Keratinocyte (primary cell): ENCODE data around the gene GRIA4. TPM values are rescaled to one million over a fixed set of nuclear protein-coding genes. Genes with fewer than 3 reads are reported as not detected.
"Not testable (repeated sequence)": the region's sequence is repeated elsewhere in the genome, so short reads cannot be mapped to it uniquely, and the experiment has no call there.

Experiments
- DNase-seq: peaks from one replicate; pipeline ENCODE4 v3.0.0-alpha.2; 2011; ENCODE audit warnings: low read depth, missing footprints, low spot score
- FAIRE-seq: peaks from 2 replicates; lab custom pipeline; 2011; peaks lifted over from hg19 to GRCh38; lab: Jason Lieb, UNC
- H2AFZ ChIP-seq: 2 replicates; pipeline ENCODE4 v1.6.0; 2012; ENCODE audit warnings: low read length, control low read depth, inconsistent platforms; ENCODE audit not compliant: control insufficient read depth
- H3K27ac ChIP-seq: 2 replicates; pipeline ENCODE4 v1.5.1; 2011; ENCODE audit warnings: low read length; ENCODE audit not compliant: control insufficient read depth, insufficient read depth
- H3K27me3 ChIP-seq: 3 replicates; pipeline ENCODE4 v1.6.0; 2011; ENCODE audit warnings: low read length; ENCODE audit not compliant: control insufficient read depth, insufficient read depth; ENCODE audit errors: extremely low read depth
- H3K36me3 ChIP-seq, 2 experiments: 2 replicates in 1 of 2; 3 replicates in 1 of 2; pipeline ENCODE4 v1.5.1; 2011; ENCODE audit warnings: low read length in 2 of 2, mild to moderate bottlenecking in 1 of 2; ENCODE audit not compliant: control insufficient read depth in 2 of 2, insufficient read depth in 2 of 2; ENCODE audit errors: extremely low read depth in 1 of 2
- H3K4me1 ChIP-seq: 3 replicates; pipeline ENCODE4 v1.5.1; 2011; ENCODE audit warnings: low read length; ENCODE audit not compliant: control insufficient read depth, insufficient read depth; ENCODE audit errors: extremely low read depth
- H3K4me2 ChIP-seq: 3 replicates; pipeline ENCODE4 v1.6.0; 2011; ENCODE audit warnings: low read depth, low read length; ENCODE audit not compliant: control insufficient read depth, insufficient read depth; ENCODE audit errors: extremely low read depth
- H3K4me3 ChIP-seq, 3 experiments: fragments of 200-600 bp in 1 of 3; sonication (generic) in 1 of 3; 2 replicates in 2 of 3; 3 replicates in 1 of 3; pipeline ENCODE4 v1.5.1; 2011 to 2016; ENCODE audit warnings: low read length in 3 of 3, mild to moderate bottlenecking in 3 of 3, control low read depth in 2 of 3, inconsistent platforms in 1 of 3, low read depth in 1 of 3, mixed read lengths in 1 of 3, mixed run types in 1 of 3, moderate library complexity in 1 of 3; ENCODE audit not compliant: control insufficient read depth in 2 of 3, insufficient read depth in 2 of 3; ENCODE audit errors: extremely low read depth in 1 of 3
- H3K79me2 ChIP-seq: 2 replicates; pipeline ENCODE4 v1.6.0; 2012; ENCODE audit warnings: low read length; ENCODE audit not compliant: control insufficient read depth, insufficient read depth
- H3K9ac ChIP-seq: 3 replicates; pipeline ENCODE4 v1.6.0; 2011; ENCODE audit warnings: low read length; ENCODE audit not compliant: control insufficient read depth, insufficient read depth; ENCODE audit errors: extremely low read depth
- H3K9me1 ChIP-seq: 3 replicates; pipeline ENCODE4 v1.6.0; 2011; ENCODE audit warnings: low read length; ENCODE audit not compliant: control insufficient read depth, insufficient read depth; ENCODE audit errors: extremely low read depth
- H3K9me3 ChIP-seq: 2 replicates; pipeline ENCODE4 v1.5.1; 2012; ENCODE audit warnings: low read depth, low read length; ENCODE audit not compliant: control insufficient read depth
- H4K20me1 ChIP-seq: 3 replicates; pipeline ENCODE4 v1.6.0; 2011; ENCODE audit warnings: low read length; ENCODE audit not compliant: control insufficient read depth, insufficient read depth; ENCODE audit errors: extremely low read depth
- EZH2 ChIP-seq: IDR thresholded peaks from one replicate; pipeline ENCODE4 v1.6.1; 2012; ENCODE audit warnings: inconsistent platforms, mild to moderate bottlenecking, low read length, moderate library complexity
- dilution Hi-C: fragments of 300-500 bp; cut with MboI; formaldehyde crosslinking; loops from one replicate; pipeline ENCODE4 v1.7.0; 2020; ENCODE audit warnings: low sequenced_read_pairs; ENCODE audit not compliant: extremely low pct_ligation_motif_present
- polyA plus RNA-seq, 5 experiments: library from polyadenylated mRNA; depleted of rRNA in 3 of 5; stranded (reverse) in 3 of 5; stranded (forward) in 1 of 5; unstranded in 1 of 5; fragments of >200 nt; gene quantifications; 1 replicate in 1 of 5; 2 replicates in 3 of 5; 3 replicates in 1 of 5; pipeline versions ENCODE4 v1.2.1 to v1.2.3, GENCODE V29; 2011 to 2012; ENCODE audit warnings: missing spikeins in 2 of 5, low read depth in 1 of 5, low replicate concordance in 1 of 5
- TF ChIP-seq, protein P1 (sequence below), 3 experiments: IDR thresholded peaks in 1 of 3; conservative IDR thresholded peaks in 1 of 3; optimal IDR thresholded peaks in 1 of 3; 2 replicates in 2 of 3; 3 replicates in 1 of 3; pipeline versions ENCODE3 to v1.5.1; 2011; ENCODE audit warnings: low read length in 3 of 3, mild to moderate bottlenecking in 3 of 3, moderate library complexity in 2 of 3, control low read depth in 1 of 3, inconsistent platforms in 1 of 3; ENCODE audit not compliant: insufficient read depth in 2 of 3; ENCODE audit errors: extremely low read depth in 1 of 3

GRIA4 gene
- polyA plus RNA-seq, 1 donor (not counting 4 experiments of a cell fraction or from before 2014, with no cell fraction given), result not detected

DNA sequence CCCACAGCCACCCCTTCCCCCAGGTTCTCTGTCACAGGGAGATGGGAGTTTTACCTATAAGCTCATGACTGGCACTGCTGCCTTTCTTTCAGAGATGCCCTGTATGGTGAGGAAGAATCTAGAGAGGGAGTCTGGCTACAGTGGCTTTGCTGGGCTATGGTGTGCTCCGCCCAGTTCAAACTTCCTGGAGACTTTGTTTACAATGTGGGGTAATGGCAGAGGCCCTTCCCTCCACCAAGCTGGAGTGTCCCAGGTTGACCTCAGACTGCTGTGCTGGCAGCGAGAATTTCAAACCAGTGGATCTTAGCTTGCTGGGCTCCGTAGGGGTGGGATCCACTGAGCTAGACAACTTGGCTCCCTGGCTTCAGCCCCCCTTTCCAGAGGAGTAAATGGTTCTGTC is 268.6 kb downstream of the GRIA4 start:
- no peaks in the 10 kb centered on the region for H3K79me2 ChIP-seq
- dilution Hi-C loops, result no loop called here
- no peak overlapping the region for H3K27ac ChIP-seq
- no peak for TF ChIP-seq EZH2
- H2AFZ ChIP-seq, result no peak overlapping the region
- no peaks in the 10 kb centered on the region for H3K27me3 ChIP-seq
- DNase-seq (no peak), FAIRE-seq (no peak)
- no peaks in the 10 kb centered on the region for H4K20me1 ChIP-seq
- H3K4me3 ChIP-seq, result no peak overlapping the region
- no peaks in the 10 kb centered on the region for H3K9me3 ChIP-seq
- no peaks in the 10 kb centered on the region for H3K36me3 ChIP-seq
- no peaks in the 10 kb centered on the region for H3K4me1 ChIP-seq
- H3K9me1 ChIP-seq, result no peaks in the 10 kb centered on the region
- H3K4me2 ChIP-seq, result no peak overlapping the region
- no peak overlapping the region for H3K9ac ChIP-seq

DNA sequence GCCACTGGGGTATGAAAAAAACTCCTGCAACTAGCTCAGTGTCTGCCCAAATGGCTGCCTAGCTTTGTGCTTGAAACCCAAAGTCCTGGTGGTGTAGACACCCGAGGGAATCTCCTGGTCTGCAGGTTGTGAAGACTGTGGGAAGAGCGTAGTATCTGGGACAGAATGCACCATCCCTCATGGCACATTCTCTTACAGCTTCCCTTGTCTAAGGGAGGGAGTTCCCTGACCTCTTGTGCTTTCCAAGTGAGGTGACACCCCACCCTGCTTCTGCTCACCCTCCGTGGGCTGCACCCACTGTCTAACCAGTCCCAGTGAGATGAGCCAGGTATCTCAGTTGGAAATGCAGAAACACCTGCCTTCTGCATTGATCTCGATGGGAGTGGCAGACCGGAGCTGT is 269.1 kb downstream of the GRIA4 start:
- H3K27me3 ChIP-seq, H3K9me1 ChIP-seq, H4K20me1 ChIP-seq, H3K4me2 ChIP-seq, dilution Hi-C loops, H3K4me3 ChIP-seq, H3K79me2 ChIP-seq, H3K4me1 ChIP-seq, H3K9me3 ChIP-seq, H3K27ac ChIP-seq, FAIRE-seq, H3K36me3 ChIP-seq, H2AFZ ChIP-seq, DNase-seq, H3K9ac ChIP-seq: not testable (repeated sequence)

DNA sequence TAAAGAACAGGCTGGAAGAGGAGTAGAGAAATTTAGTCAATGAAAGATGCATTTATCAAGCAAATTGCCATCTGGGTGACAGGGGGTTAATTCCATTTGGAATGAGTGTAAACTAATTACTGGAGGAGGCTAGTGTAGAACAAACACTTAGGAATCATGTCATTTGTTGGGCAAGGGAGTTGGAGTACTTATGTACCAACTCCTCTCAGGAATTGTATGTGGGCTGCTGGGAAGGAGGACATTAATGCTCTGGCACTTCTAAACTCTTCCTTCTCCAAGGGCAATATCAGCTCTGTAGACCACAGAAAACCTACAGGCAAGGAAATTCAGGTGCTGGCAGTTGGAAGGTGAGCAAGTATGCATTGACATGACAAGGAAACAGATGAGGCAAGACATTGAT is 271.2 kb downstream of the GRIA4 start:
- Histone ChIP-seq H2AFZ (no peak overlapping the region), H3K79me2 (no peaks in the 10 kb centered on the region), H4K20me1 (no peaks in the 10 kb centered on the region), H3K9ac (no peak overlapping the region), H3K9me3 (no peaks in the 10 kb centered on the region), H3K27ac (no peak overlapping the region), H3K4me3 (no peak overlapping the region), H3K4me2 (no peak overlapping the region), H3K4me1 (no peaks in the 10 kb centered on the region), H3K36me3 (no peaks in the 10 kb centered on the region), H3K9me1 (no peaks in the 10 kb centered on the region), H3K27me3 (no peaks in the 10 kb centered on the region)
- DNase-seq, result no peak
- dilution Hi-C loops, result no loop called here
- FAIRE-seq, result no peak
- TF ChIP-seq, protein P1, sequence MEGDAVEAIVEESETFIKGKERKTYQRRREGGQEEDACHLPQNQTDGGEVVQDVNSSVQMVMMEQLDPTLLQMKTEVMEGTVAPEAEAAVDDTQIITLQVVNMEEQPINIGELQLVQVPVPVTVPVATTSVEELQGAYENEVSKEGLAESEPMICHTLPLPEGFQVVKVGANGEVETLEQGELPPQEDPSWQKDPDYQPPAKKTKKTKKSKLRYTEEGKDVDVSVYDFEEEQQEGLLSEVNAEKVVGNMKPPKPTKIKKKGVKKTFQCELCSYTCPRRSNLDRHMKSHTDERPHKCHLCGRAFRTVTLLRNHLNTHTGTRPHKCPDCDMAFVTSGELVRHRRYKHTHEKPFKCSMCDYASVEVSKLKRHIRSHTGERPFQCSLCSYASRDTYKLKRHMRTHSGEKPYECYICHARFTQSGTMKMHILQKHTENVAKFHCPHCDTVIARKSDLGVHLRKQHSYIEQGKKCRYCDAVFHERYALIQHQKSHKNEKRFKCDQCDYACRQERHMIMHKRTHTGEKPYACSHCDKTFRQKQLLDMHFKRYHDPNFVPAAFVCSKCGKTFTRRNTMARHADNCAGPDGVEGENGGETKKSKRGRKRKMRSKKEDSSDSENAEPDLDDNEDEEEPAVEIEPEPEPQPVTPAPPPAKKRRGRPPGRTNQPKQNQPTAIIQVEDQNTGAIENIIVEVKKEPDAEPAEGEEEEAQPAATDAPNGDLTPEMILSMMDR (optimal IDR thresholded peaks at IDR 0.05 in 1 of 3, IDR thresholded peaks at IDR 0.05 in 1 of 3, conservative IDR thresholded peaks at IDR 0.05 in 1 of 3; ENCODE audit: extremely low read depth in 1 of 3, insufficient read depth in 2 of 3, low read length in 3 of 3), result no peak
- no peak for TF ChIP-seq EZH2
